Sigmoid colon (tissue), 7 donors: ENCODE measurements around the gene MAP2K2. TPM values are rescaled to one million over a fixed set of nuclear protein-coding genes. Genes with fewer than 3 reads are reported as not detected.
A peak's percentile ranks its signal among the peaks of the same experiment; 100 is the strongest.

ENCODE experiments used
- DNase-seq: peaks from one replicate; pipeline ENCODE4 v3.0.0-alpha.2; 2019
- H3K27ac ChIP-seq, 4 donors: fragments of 200-600 bp; sonication (generic); one replicate each; pipeline ENCODE4 v1.5.1; 2016 to 2019; ENCODE audit warnings: mild to moderate bottlenecking in 1 of 4
- H3K27me3 ChIP-seq, 3 donors: fragments of 200-600 bp; sonication (generic); one replicate each; pipeline ENCODE4 v1.5.1; 2019; ENCODE audit warnings: mild to moderate bottlenecking in 1 of 3
- H3K36me3 ChIP-seq, 4 donors: fragments of 200-600 bp; sonication (generic); one replicate each; pipeline ENCODE4 v1.5.1; 2016 to 2019
- H3K4me1 ChIP-seq, 4 donors: fragments of 200-600 bp; sonication (generic); one replicate each; pipeline ENCODE4 v1.5.1; 2017 to 2019
- H3K4me3 ChIP-seq, 4 donors: fragments of 200-600 bp; sonication (generic); one replicate each; pipeline ENCODE4 v1.5.1; 2017 to 2019; ENCODE audit warnings: mild to moderate bottlenecking in 2 of 4, moderate library complexity in 1 of 4
- H3K9me3 ChIP-seq, 4 donors: fragments of 200-600 bp in 3 of 4; sonication (generic) in 3 of 4; one replicate each; pipeline versions ENCODE4 v1.5.1 to v1.6.1; 2013 to 2019
- CTCF ChIP-seq, 4 experiments: fragments of 450-650 bp in 3 of 4; fragments of 200-600 bp in 1 of 4; IDR thresholded peaks; one replicate each; pipeline ENCODE4 v1.5.1; 2016 to 2019; ENCODE audit warnings: antibody characterized with exemption in 4 of 4, mild to moderate bottlenecking in 3 of 4, moderate library complexity in 2 of 4
- EP300 ChIP-seq, 4 donors: sonication (generic); formaldehyde crosslinking; IDR thresholded peaks; one replicate each; pipeline ENCODE4 v1.6.1; 2017; ENCODE audit warnings: antibody characterized with exemption in 4 of 4
- POLR2A ChIP-seq, 2 donors: fragments of 450-650 bp; IDR thresholded peaks; one replicate each; pipeline ENCODE4 v1.6.1; 2016; ENCODE audit warnings: antibody characterized with exemption in 2 of 2, mild to moderate bottlenecking in 2 of 2, moderate library complexity in 2 of 2
- POLR2AphosphoS5 ChIP-seq, 4 donors: sonication (generic); formaldehyde crosslinking; IDR thresholded peaks; one replicate each; pipeline ENCODE4 v1.6.1; 2017; ENCODE audit warnings: antibody characterized with exemption in 4 of 4
- WGBS, 2 donors: extraction: QIAGEN DNeasy Blood & Tissue Kit; methylation state at CpG; one replicate each; pipeline ENCODE4 v1.1.7; 2013; 5-methylcytosine and 5-hydroxymethylcytosine counted together
- intact Hi-C: fragments of 100-400 bp; cut with DNase I; formaldehyde crosslinking; loops from one replicate; pipeline ENCODE4 v1.15.1; 2023
- polyA plus RNA-seq, 3 donors: library from polyadenylated mRNA; stranded (reverse); fragments of 200-250 nt; gene quantifications; one replicate each; pipeline ENCODE4 v1.2.3, GENCODE V29; 2013
- small RNA-seq, 3 donors: library from RNA; depleted of rRNA; stranded (forward); fragments of <200 nt; gene quantifications; one replicate each; pipeline ENCODE3, GENCODE V24; 2016
- total RNA-seq, 4 donors: library from RNA; depleted of rRNA; stranded (reverse); fragments of >200 nt; gene quantifications; one replicate each; pipeline ENCODE4 v1.1.0, GENCODE V29; 2016
- donor health status: healthy with polysubstance abuse.
- donor health status: Bipolar disorder and iron deficiency.
- donor health status: healthy.

Gene MAP2K2
- total and polyA plus RNA-seq, 7 donors: 48.2 to 278 (median 76.4) TPM

GRCh38 chr19:4042731-4043082 lies 81.2 kb downstream of the MAP2K2 start:
- peaks cover 0 to 24% (median 16%) of the 10 kb centered on the region in 4 donors for H3K4me1 ChIP-seq
- DNase-seq: no peak
- WGBS, 2 donors: 27 to 68% methylated on average over 14 of the region's 14 CpGs
- TF ChIP-seq EP300 (IDR thresholded peaks at IDR 0.05) (no peak), POLR2AphosphoS5 (IDR thresholded peaks at IDR 0.05) (no peak), CTCF (IDR thresholded peaks at IDR 0.05) (no peak), POLR2A (IDR thresholded peaks at IDR 0.05) (no peak)
- no peak overlapping the region for H3K4me3 ChIP-seq
- intact Hi-C loops: no loop called here
- H3K27me3 ChIP-seq: no peaks in the 10 kb centered on the region
- peaks cover 5 to 46% (median 31%) of the 10 kb centered on the region in 4 donors for H3K36me3 ChIP-seq
- H3K27ac ChIP-seq: peak overlapping the region in 2 of 4 donors; percentile 4 to 25
- H3K9me3 ChIP-seq: no peaks in the 10 kb centered on the region

GRCh38 chr19:4042064-4042730 lies 81.7 kb downstream of the MAP2K2 start:
- Histone ChIP-seq H3K4me1 (peaks cover 0 to 24% (median 16%) of the 10 kb centered on the region in 4 donors), H3K4me3 (no peak overlapping the region), H3K36me3 (peaks cover 5 to 46% (median 29%) of the 10 kb centered on the region in 4 donors), H3K27ac (peak overlapping the region in 2 of 4 donors; percentile 4 to 25), H3K27me3 (no peaks in the 10 kb centered on the region), H3K9me3 (no peaks in the 10 kb centered on the region)
- no peak for DNase-seq
- WGBS, 2 donors: 80 to 90% methylated on average over 14 of the region's 14 CpGs
- intact Hi-C loops: no loop called here
- TF ChIP-seq EP300 (IDR thresholded peaks at IDR 0.05): no peak
- TF ChIP-seq POLR2AphosphoS5 (IDR thresholded peaks at IDR 0.05): no peak
- TF ChIP-seq POLR2A (IDR thresholded peaks at IDR 0.05): no peak
- TF ChIP-seq CTCF (IDR thresholded peaks at IDR 0.05): no peak

Small RNA genes within 50 kb of the gene (small RNA-seq; reads per million reads assigned to genes)
- gene RF00017: 0 reads per million in 3 donors

Other genes starting within 250 kb of the MAP2K2 start
- gene ATCAY, start 243.4 kb downstream of the MAP2K2 start, total RNA-seq: 1 to 10 TPM; 1.5 to 3.8 (median 2.2) TPM
- 1 to 10 TPM in 1 of 3 donors, not detected in 2; 1.6 TPM for gene ATCAY, start 243.4 kb downstream of the MAP2K2 start, polyA plus RNA-seq
- gene NMRK2, start 191.1 kb downstream of the MAP2K2 start, total RNA-seq: under 1 TPM in 1 of 4 donors, not detected in 3; 0.71 TPM
- gene NMRK2, start 191.1 kb downstream of the MAP2K2 start, polyA plus RNA-seq: 1 to 10 TPM in 1 of 3 donors, under 1 TPM in 2; 0.19 to 2.4 (median 0.69) TPM
- 100 to 1,000 TPM in 3 of 4 donors, 10 to 100 TPM in 1; 91.3 to 167 (median 125) TPM for gene DAPK3, start 153.0 kb downstream of the MAP2K2 start, total RNA-seq
- gene DAPK3, start 153.0 kb downstream of the MAP2K2 start, polyA plus RNA-seq: 10 to 100 TPM; 38.4 to 66.8 (median 52.9) TPM
- 1,000 to 10,000 TPM; 1,842 to 2,448 (median 2,055) TPM for gene EEF2, start 138.7 kb downstream of the MAP2K2 start, total RNA-seq
- gene EEF2, start 138.7 kb downstream of the MAP2K2 start, polyA plus RNA-seq: 1,000 to 10,000 TPM in 2 of 3 donors, 100 to 1,000 TPM in 1; 906 to 1,654 (median 1,225) TPM
- 10 to 100 TPM; 16.5 to 29.9 (median 19.3) TPM for gene PIAS4, start 116.4 kb downstream of the MAP2K2 start, total RNA-seq
- 10 to 100 TPM in 2 of 3 donors, 1 to 10 TPM in 1; 7.2 to 21.8 (median 15.0) TPM for gene PIAS4, start 116.4 kb downstream of the MAP2K2 start, polyA plus RNA-seq
- gene ZBTB7A, start 57.2 kb downstream of the MAP2K2 start, total RNA-seq: 10 to 100 TPM; 35.4 to 53.2 (median 44.8) TPM
- gene ZBTB7A, start 57.2 kb downstream of the MAP2K2 start, polyA plus RNA-seq: 10 to 100 TPM; 22.8 to 39.1 (median 23.8) TPM
- gene CREB3L3, start 29.5 kb upstream of the MAP2K2 start, total RNA-seq: under 1 TPM in 1 of 4 donors, not detected in 3; 0.55 TPM
- gene CREB3L3, start 29.5 kb upstream of the MAP2K2 start, polyA plus RNA-seq: 10 to 100 TPM in 1 of 3 donors, 1 to 10 TPM in 2; 1.8 to 24.0 (median 8.5) TPM
- gene SIRT6, start 58.4 kb upstream of the MAP2K2 start, total RNA-seq: 10 to 100 TPM; 10.3 to 23.5 (median 18.1) TPM
- 100 to 1,000 TPM in 2 of 3 donors, 10 to 100 TPM in 1; 66.1 to 132 (median 129) TPM for gene SIRT6, start 58.4 kb upstream of the MAP2K2 start, polyA plus RNA-seq
- under 1 TPM; 0.36 to 0.99 (median 0.69) TPM for gene ANKRD24, start 58.6 kb upstream of the MAP2K2 start, total RNA-seq
- 1 to 10 TPM in 1 of 3 donors, under 1 TPM in 1, not detected in 1; 0.60 to 1.2 TPM for gene ANKRD24, start 58.6 kb upstream of the MAP2K2 start, polyA plus RNA-seq
- 1 to 10 TPM; 1.7 to 3.9 (median 2.5) TPM for gene EBI3, start 105.4 kb upstream of the MAP2K2 start, total RNA-seq
- 10 to 100 TPM in 2 of 3 donors, 1 to 10 TPM in 1; 3.6 to 17.6 (median 17.6) TPM for gene EBI3, start 105.4 kb upstream of the MAP2K2 start, polyA plus RNA-seq
- gene YJU2, start 123.0 kb upstream of the MAP2K2 start, total RNA-seq: 10 to 100 TPM; 19.4 to 22.5 (median 20.8) TPM
- gene YJU2, start 123.0 kb upstream of the MAP2K2 start, polyA plus RNA-seq: 10 to 100 TPM; 21.5 to 31.8 (median 24.6) TPM
- gene SHD, start 155.1 kb upstream of the MAP2K2 start, total RNA-seq: not detected
- 10 to 100 TPM; 18.8 to 84.7 (median 68.0) TPM for gene SHD, start 155.1 kb upstream of the MAP2K2 start, polyA plus RNA-seq
- gene TMIGD2, start 178.3 kb upstream of the MAP2K2 start, total RNA-seq: not detected
- 1 to 10 TPM in 1 of 3 donors, under 1 TPM in 1, not detected in 1; 0.60 to 6.3 TPM for gene TMIGD2, start 178.3 kb upstream of the MAP2K2 start, polyA plus RNA-seq
- gene FSD1, start 180.5 kb upstream of the MAP2K2 start, total RNA-seq: 1 to 10 TPM in 2 of 4 donors, not detected in 2; 1.1 to 1.5 TPM
- gene FSD1, start 180.5 kb upstream of the MAP2K2 start, polyA plus RNA-seq: 1 to 10 TPM in 2 of 3 donors, not detected in 1; 1.6 to 2.6 TPM
- 1 to 10 TPM in 3 of 4 donors, under 1 TPM in 1; 0.99 to 5.5 (median 2.7) TPM for gene STAP2, start 214.7 kb upstream of the MAP2K2 start, total RNA-seq
- gene STAP2, start 214.7 kb upstream of the MAP2K2 start, polyA plus RNA-seq: 100 to 1,000 TPM; 146 to 313 (median 199) TPM
- gene MPND, start 219.4 kb upstream of the MAP2K2 start, total RNA-seq: 10 to 100 TPM in 1 of 4 donors, 1 to 10 TPM in 3; 8.6 to 13.3 (median 9.3) TPM
- gene MPND, start 219.4 kb upstream of the MAP2K2 start, polyA plus RNA-seq: 10 to 100 TPM; 38.2 to 65.2 (median 60.1) TPM